WTC11 (cell line): ENCODE data around the gene VTI1A. TPM values are rescaled to one million over a fixed set of nuclear protein-coding genes. Genes with fewer than 3 reads are reported as not detected.
A peak's percentile ranks its signal among the peaks of the same experiment; 100 is the strongest.

ENCODE experiments used
- ATAC-seq: fragments of 200-7000 bp; cut with Tn5 transposase; 2 replicates; pipeline ENCODE4 v1.10.0; 2021; ENCODE audit warnings: mild to moderate bottlenecking, moderate library complexity
- CTCF ChIA-PET: fragments of 300-600 bp; sonication (Branson Sonifier 250); formaldehyde crosslinking; loops from one replicate; lab custom pipeline; 2021; ENCODE audit warnings: antibody characterized with exemption; lab: Charles Lee
- POLR2A ChIA-PET: fragments of 350-600 bp; sonication (Branson Sonifier 250); formaldehyde crosslinking; loops from one replicate; lab custom pipeline; 2021; ENCODE audit warnings: antibody characterized with exemption; lab: Charles Lee
- DNase-seq: peaks from one replicate; pipeline ENCODE4 v3.0.0; 2021; ENCODE audit warnings: low spot score
- H3K27ac Mint-ChIP-seq: 2 replicates; pipeline ENCODE4 v1.8.0; 2021; ENCODE audit warnings: mixed read lengths
- H3K27me3 Mint-ChIP-seq: 2 replicates; pipeline ENCODE4 v1.8.0; 2021; ENCODE audit warnings: low read depth, mild to moderate bottlenecking, moderate library complexity, mixed read lengths
- H3K36me3 Mint-ChIP-seq: 2 replicates; pipeline ENCODE4 v1.8.0; 2021; ENCODE audit warnings: mixed read lengths
- H3K4me1 Mint-ChIP-seq: 2 replicates; pipeline ENCODE4 v1.8.0; 2022; ENCODE audit warnings: mixed read lengths
- H3K4me3 Mint-ChIP-seq: 2 replicates; pipeline ENCODE4 v1.8.0; 2021; ENCODE audit warnings: mild to moderate bottlenecking, moderate library complexity, mixed read lengths
- H3K9me3 Mint-ChIP-seq: 2 replicates; pipeline ENCODE4 v1.8.0; 2021; ENCODE audit warnings: mixed read lengths
- CDX4 ChIP-seq: fragments of 250-450 bp; sonication (Bioruptor Pico); IDR thresholded peaks from 2 replicates; pipeline ENCODE4 v1.9.0; 2021; ENCODE audit warnings: moderate library complexity, mild to moderate bottlenecking, inconsistent platforms, borderline replicate concordance
- CREB1 ChIP-seq: sonication (generic); formaldehyde crosslinking; IDR thresholded peaks from 2 replicates; pipeline ENCODE4 v1.8.0; 2023; ENCODE audit warnings: mild to moderate bottlenecking, missing genetic modification reagents
- E2F4 ChIP-seq: sonication (generic); formaldehyde crosslinking; IDR thresholded peaks from 2 replicates; pipeline ENCODE4 v1.8.1; 2022; ENCODE audit warnings: low read depth, mild to moderate bottlenecking, moderate library complexity, missing genetic modification reagents, borderline replicate concordance
- FOXJ3 ChIP-seq: sonication (generic); formaldehyde crosslinking; IDR thresholded peaks from 2 replicates; pipeline ENCODE4 v1.9.0; 2021; ENCODE audit warnings: missing genetic modification reagents, mild to moderate bottlenecking, borderline replicate concordance
- GRHL2 ChIP-seq: fragments of 250-450 bp; sonication (Bioruptor Pico); IDR thresholded peaks from 2 replicates; pipeline ENCODE4 v1.8.0; 2022; ENCODE audit warnings: mild to moderate bottlenecking, moderate library complexity; ENCODE audit not compliant: insufficient replicate concordance, severe bottlenecking
- MAX ChIP-seq: sonication (generic); formaldehyde crosslinking; IDR thresholded peaks from 2 replicates; pipeline ENCODE4 v1.8.0; 2022; ENCODE audit warnings: mild to moderate bottlenecking, missing genetic modification reagents
- NFE2L1 ChIP-seq: sonication (generic); formaldehyde crosslinking; IDR thresholded peaks from 2 replicates; pipeline ENCODE4 v1.8.1; 2023; ENCODE audit warnings: missing genetic modification reagents
- NR2C2 ChIP-seq: sonication (generic); formaldehyde crosslinking; IDR thresholded peaks from 2 replicates; pipeline ENCODE4 v1.8.0; 2022; ENCODE audit warnings: mild to moderate bottlenecking, missing genetic modification reagents
- PRRX2 ChIP-seq: fragments of 250-450 bp; sonication (Bioruptor Pico); IDR thresholded peaks from 2 replicates; pipeline ENCODE4 v1.8.0; 2021; ENCODE audit warnings: mild to moderate bottlenecking
- RORB ChIP-seq: fragments of 250-450 bp; sonication (Bioruptor Pico); IDR thresholded peaks from 2 replicates; pipeline ENCODE4 v1.9.0; 2021; ENCODE audit warnings: mild to moderate bottlenecking
- SMAD4 ChIP-seq: sonication (generic); formaldehyde crosslinking; IDR thresholded peaks from 2 replicates; pipeline ENCODE4 v1.8.0; 2022; ENCODE audit warnings: mild to moderate bottlenecking, missing genetic modification reagents
- SOX15 ChIP-seq: fragments of 250-450 bp; sonication (Bioruptor Pico); IDR thresholded peaks from 2 replicates; pipeline ENCODE4 v1.9.0; 2021; ENCODE audit warnings: mild to moderate bottlenecking
- TEAD1 ChIP-seq: sonication (generic); formaldehyde crosslinking; IDR thresholded peaks from 2 replicates; pipeline ENCODE4 v1.8.0; 2022; ENCODE audit warnings: mild to moderate bottlenecking, missing genetic modification reagents
- ZNF121 ChIP-seq: sonication (generic); formaldehyde crosslinking; IDR thresholded peaks from 2 replicates; pipeline ENCODE4 v1.8.0; 2023; ENCODE audit warnings: missing genetic modification reagents
- ZNF263 ChIP-seq: sonication (generic); formaldehyde crosslinking; IDR thresholded peaks from 2 replicates; pipeline ENCODE4 v1.8.1; 2022; ENCODE audit warnings: low read depth, mild to moderate bottlenecking, moderate library complexity, missing genetic modification reagents
- ZNF423 ChIP-seq: fragments of 250-450 bp; sonication (Bioruptor Pico); IDR thresholded peaks from 2 replicates; pipeline ENCODE4 v2.1.2; 2022; ENCODE audit warnings: mild to moderate bottlenecking, moderate library complexity
- total RNA-seq: library from RNA; stranded (reverse); gene quantifications from 3 replicates; pipeline ENCODE4 v1.2.3, GENCODE V29; 2021
- TF ChIP-seq, protein P1 (sequence below): sonication (generic); formaldehyde crosslinking; IDR thresholded peaks from 2 replicates; pipeline ENCODE4 v1.8.1; 2023; ENCODE audit warnings: mild to moderate bottlenecking, missing genetic modification reagents
- TF ChIP-seq, protein P2 (sequence below): sonication (generic); formaldehyde crosslinking; IDR thresholded peaks from 2 replicates; pipeline ENCODE4 v1.8.1; 2023; ENCODE audit warnings: mild to moderate bottlenecking, missing genetic modification reagents, moderate library complexity
- TF ChIP-seq, protein P3 (sequence below): sonication (generic); formaldehyde crosslinking; IDR thresholded peaks from 2 replicates; pipeline ENCODE4 v1.8.0; 2022; ENCODE audit warnings: missing genetic modification reagents
- TF ChIP-seq, protein P4 (sequence below): fragments of 250-450 bp; sonication (Bioruptor Pico); IDR thresholded peaks from 2 replicates; pipeline ENCODE4 v1.8.0; 2021; ENCODE audit warnings: mild to moderate bottlenecking

The VTI1A gene
- total RNA-seq, 1 experiment from 2014 or later: 20.1 TPM

- Mint-ChIP-seq H3K27me3 (peaks cover 26% of the 10 kb centered on the region), H3K36me3 (no peaks in the 10 kb centered on the region), H3K4me3 (peak overlapping the region; percentile 58)
- CTCF ChIA-PET: no interaction called here
- TF ChIP-seq, protein P1, sequence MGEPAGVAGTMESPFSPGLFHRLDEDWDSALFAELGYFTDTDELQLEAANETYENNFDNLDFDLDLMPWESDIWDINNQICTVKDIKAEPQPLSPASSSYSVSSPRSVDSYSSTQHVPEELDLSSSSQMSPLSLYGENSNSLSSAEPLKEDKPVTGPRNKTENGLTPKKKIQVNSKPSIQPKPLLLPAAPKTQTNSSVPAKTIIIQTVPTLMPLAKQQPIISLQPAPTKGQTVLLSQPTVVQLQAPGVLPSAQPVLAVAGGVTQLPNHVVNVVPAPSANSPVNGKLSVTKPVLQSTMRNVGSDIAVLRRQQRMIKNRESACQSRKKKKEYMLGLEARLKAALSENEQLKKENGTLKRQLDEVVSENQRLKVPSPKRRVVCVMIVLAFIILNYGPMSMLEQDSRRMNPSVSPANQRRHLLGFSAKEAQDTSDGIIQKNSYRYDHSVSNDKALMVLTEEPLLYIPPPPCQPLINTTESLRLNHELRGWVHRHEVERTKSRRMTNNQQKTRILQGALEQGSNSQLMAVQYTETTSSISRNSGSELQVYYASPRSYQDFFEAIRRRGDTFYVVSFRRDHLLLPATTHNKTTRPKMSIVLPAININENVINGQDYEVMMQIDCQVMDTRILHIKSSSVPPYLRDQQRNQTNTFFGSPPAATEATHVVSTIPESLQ: no peak
- TF ChIP-seq PRRX2 (CRISPR knock-in tag): no peak
- TF ChIP-seq, all 79 proteins: peak for 0
- ATAC-seq (no peak; the same call in 1 of the 2 replicates), DNase-seq (no peak)
- H3K9me3 Mint-ChIP-seq: no peaks in the 10 kb centered on the region
- POLR2A ChIA-PET: interaction anchor here (0.9 kb wide), 1 partner anchor 20 kb away, joined by 3 read pairs; no protein-coding TSS in a partner anchor
- H3K27ac Mint-ChIP-seq: peak overlapping the region; percentile 96
- peaks cover 64% of the 10 kb centered on the region for H3K4me1 Mint-ChIP-seq
Measured at GRCh38 chr10:112831859-112832258, 384.8 kb downstream of the VTI1A start.

DNA sequence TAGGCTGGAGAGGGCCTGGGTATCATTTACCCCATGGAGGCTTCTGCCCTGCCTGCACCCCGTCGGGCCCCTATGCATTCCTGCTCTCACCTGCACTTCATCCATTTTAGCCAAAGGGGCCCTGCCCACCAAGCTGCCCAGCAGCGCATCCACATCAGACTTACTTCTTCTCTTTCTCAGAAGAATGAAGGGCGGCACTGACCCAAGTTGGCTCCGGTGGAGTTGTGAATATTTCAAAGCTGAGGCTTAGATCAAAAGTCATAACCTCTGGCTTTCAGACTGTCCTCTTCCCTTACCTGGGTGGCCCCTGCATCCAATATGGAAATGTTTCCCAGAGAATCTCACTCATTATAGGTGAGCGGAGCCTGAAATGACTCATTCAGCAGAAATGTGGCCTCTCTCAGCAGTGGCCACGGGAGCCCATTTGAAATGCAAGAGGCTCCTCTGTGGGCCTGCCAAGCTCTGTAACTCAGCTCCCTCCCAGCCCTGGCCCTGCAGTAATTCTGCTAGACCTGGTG is 385.4 kb downstream of the VTI1A start:
- Mint-ChIP-seq H3K4me3 (peak overlapping the region; percentile 58), H3K4me1 (peaks cover 65% of the 10 kb centered on the region), H3K27ac (peak overlapping the region; percentile 96), H3K9me3 (no peaks in the 10 kb centered on the region), H3K36me3 (no peaks in the 10 kb centered on the region), H3K27me3 (peaks cover 26% of the 10 kb centered on the region)
- CTCF ChIA-PET: interaction anchor here (0.9 kb wide), 1 partner anchor 20 kb away, joined by 5 read pairs; no protein-coding TSS in a partner anchor
- DNase-seq (peak; percentile 78), ATAC-seq (peak; percentile 91)
- POLR2A ChIA-PET: interaction anchor here (0.8 to 1.4 kb wide), 3 partner anchors 9 to 21 kb away, joined by 3 read pairs; no protein-coding TSS in a partner anchor
- peak; percentile 86; the same call in 1 of the 2 replicates for TF ChIP-seq TEAD1 (CRISPR knock-in tag)
- TF ChIP-seq, protein P2, sequence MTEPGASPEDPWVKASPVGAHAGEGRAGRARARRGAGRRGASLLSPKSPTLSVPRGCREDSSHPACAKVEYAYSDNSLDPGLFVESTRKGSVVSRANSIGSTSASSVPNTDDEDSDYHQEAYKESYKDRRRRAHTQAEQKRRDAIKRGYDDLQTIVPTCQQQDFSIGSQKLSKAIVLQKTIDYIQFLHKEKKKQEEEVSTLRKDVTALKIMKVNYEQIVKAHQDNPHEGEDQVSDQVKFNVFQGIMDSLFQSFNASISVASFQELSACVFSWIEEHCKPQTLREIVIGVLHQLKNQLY (CRISPR knock-in tag): no peak
- no peak for TF ChIP-seq CREB1
- TF ChIP-seq ZNF121: no peak
- TF ChIP-seq NFE2L1 (CRISPR knock-in tag): no peak
- TF ChIP-seq SOX15 (CRISPR knock-in tag): no peak
- TF ChIP-seq ZNF423: 0 out of 2 replicates have a peak, but pooled peaks have one; percentile 3
- TF ChIP-seq, protein P3, sequence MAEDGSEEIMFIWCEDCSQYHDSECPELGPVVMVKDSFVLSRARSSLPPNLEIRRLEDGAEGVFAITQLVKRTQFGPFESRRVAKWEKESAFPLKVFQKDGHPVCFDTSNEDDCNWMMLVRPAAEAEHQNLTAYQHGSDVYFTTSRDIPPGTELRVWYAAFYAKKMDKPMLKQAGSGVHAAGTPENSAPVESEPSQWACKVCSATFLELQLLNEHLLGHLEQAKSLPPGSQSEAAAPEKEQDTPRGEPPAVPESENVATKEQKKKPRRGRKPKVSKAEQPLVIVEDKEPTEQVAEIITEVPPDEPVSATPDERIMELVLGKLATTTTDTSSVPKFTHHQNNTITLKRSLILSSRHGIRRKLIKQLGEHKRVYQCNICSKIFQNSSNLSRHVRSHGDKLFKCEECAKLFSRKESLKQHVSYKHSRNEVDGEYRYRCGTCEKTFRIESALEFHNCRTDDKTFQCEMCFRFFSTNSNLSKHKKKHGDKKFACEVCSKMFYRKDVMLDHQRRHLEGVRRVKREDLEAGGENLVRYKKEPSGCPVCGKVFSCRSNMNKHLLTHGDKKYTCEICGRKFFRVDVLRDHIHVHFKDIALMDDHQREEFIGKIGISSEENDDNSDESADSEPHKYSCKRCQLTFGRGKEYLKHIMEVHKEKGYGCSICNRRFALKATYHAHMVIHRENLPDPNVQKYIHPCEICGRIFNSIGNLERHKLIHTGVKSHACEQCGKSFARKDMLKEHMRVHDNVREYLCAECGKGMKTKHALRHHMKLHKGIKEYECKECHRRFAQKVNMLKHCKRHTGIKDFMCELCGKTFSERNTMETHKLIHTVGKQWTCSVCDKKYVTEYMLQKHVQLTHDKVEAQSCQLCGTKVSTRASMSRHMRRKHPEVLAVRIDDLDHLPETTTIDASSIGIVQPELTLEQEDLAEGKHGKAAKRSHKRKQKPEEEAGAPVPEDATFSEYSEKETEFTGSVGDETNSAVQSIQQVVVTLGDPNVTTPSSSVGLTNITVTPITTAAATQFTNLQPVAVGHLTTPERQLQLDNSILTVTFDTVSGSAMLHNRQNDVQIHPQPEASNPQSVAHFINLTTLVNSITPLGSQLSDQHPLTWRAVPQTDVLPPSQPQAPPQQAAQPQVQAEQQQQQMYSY: no peak
- TF ChIP-seq, protein P4, sequence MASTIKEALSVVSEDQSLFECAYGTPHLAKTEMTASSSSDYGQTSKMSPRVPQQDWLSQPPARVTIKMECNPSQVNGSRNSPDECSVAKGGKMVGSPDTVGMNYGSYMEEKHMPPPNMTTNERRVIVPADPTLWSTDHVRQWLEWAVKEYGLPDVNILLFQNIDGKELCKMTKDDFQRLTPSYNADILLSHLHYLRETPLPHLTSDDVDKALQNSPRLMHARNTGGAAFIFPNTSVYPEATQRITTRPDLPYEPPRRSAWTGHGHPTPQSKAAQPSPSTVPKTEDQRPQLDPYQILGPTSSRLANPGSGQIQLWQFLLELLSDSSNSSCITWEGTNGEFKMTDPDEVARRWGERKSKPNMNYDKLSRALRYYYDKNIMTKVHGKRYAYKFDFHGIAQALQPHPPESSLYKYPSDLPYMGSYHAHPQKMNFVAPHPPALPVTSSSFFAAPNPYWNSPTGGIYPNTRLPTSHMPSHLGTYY (CRISPR knock-in tag): no peak
- TF ChIP-seq SMAD4 (CRISPR knock-in tag): no peak

DNA sequence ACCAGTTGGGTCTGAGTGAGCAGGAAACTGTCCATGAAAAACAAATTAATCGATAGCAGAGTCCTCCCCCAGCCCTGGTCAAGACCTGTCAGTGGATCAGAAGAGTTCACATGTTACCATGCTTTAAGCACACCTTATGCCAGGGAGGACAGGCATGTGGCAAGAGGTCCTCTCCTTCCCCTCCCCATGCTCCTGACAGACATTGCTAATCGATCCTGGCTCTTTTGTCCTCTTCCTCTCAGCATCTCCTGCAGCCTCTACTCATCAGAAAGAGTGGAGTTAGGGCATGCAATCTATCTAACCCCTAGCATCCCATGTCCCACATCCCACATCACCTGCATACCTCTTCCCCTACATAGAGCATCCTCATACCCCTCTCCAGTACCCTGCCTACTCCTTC is 385.9 kb downstream of the VTI1A start:
- POLR2A ChIA-PET: interaction anchor here (0.8 to 1.4 kb wide), 2 partner anchors 9 to 16 kb away, joined by 3 read pairs; no protein-coding TSS in a partner anchor
- no peak overlapping the region for H3K4me3 Mint-ChIP-seq
- H3K27ac Mint-ChIP-seq: 0 out of 2 replicates have a peak overlapping the region, but pooled peaks have one; percentile 5
- DNase-seq (no peak), ATAC-seq (no peak)
- TF ChIP-seq RORB (CRISPR knock-in tag) (no peak), NR2C2 (no peak), CREB1 (no peak), GRHL2 (CRISPR knock-in tag) (no peak), CDX4 (CRISPR knock-in tag) (no peak), MAX (CRISPR knock-in tag) (no peak), PRRX2 (CRISPR knock-in tag) (no peak), SMAD4 (CRISPR knock-in tag) (no peak), ZNF263 (CRISPR knock-in tag) (no peak), E2F4 (CRISPR knock-in tag) (no peak), FOXJ3 (CRISPR knock-in tag) (no peak)
- CTCF ChIA-PET: interaction anchor here (0.9 kb wide), 1 partner anchor 21 kb away, joined by 5 read pairs; no protein-coding TSS in a partner anchor
- no peaks in the 10 kb centered on the region for H3K36me3 Mint-ChIP-seq
- H3K9me3 Mint-ChIP-seq: no peaks in the 10 kb centered on the region
- H3K4me1 Mint-ChIP-seq: peaks cover 68% of the 10 kb centered on the region
- peaks cover 26% of the 10 kb centered on the region for H3K27me3 Mint-ChIP-seq
